ENCODE results near the gene CHRDL1.

CHRDL1 gene

GRCh38 chrX:110699109-110699508 is 96.5 kb downstream of the CHRDL1 start:
- H3K27me3 ChIP-seq (ENCODE audit: control insufficient read depth, insufficient read depth, low read length), result peaks cover 8% of the 10 kb centered on the region; the same call in 1 of the 2 replicates
- no peak overlapping the region for H3K4me3 ChIP-seq (ENCODE audit: low read depth, low read length)
- H3K9me3 ChIP-seq (ENCODE audit: control insufficient read depth, insufficient read depth, low read depth, low read length), result no peaks in the 10 kb centered on the region
- no peaks in the 10 kb centered on the region for H3K36me3 ChIP-seq (ENCODE audit: control insufficient read depth, insufficient read depth, low read length)
- no peaks in the 10 kb centered on the region for H3K4me1 ChIP-seq (ENCODE audit: control insufficient read depth, insufficient read depth, low read length)
- no peak overlapping the region; the same call in 1 of the 2 replicates for H3K27ac ChIP-seq (ENCODE audit: low read depth, low read length)
- H3K9ac ChIP-seq (ENCODE audit: low read length), result no peak overlapping the region

GRCh38 chrX:110698696-110699095 is 96.9 kb downstream of the CHRDL1 start:
- Histone ChIP-seq H3K9me3 (ENCODE audit: control insufficient read depth, insufficient read depth, low read depth, low read length) (no peaks in the 10 kb centered on the region), H3K27ac (ENCODE audit: low read depth, low read length) (no peak overlapping the region; the same call in 1 of the 2 replicates), H3K4me3 (ENCODE audit: low read depth, low read length) (no peak overlapping the region), H3K36me3 (ENCODE audit: control insufficient read depth, insufficient read depth, low read length) (no peaks in the 10 kb centered on the region), H3K27me3 (ENCODE audit: control insufficient read depth, insufficient read depth, low read length) (peaks cover 12% of the 10 kb centered on the region; the same call in 1 of the 2 replicates), H3K9ac (ENCODE audit: low read length) (no peak overlapping the region), H3K4me1 (ENCODE audit: control insufficient read depth, insufficient read depth, low read length) (no peaks in the 10 kb centered on the region)

GRCh38 chrX:110692866-110693265 is 102.8 kb downstream of the CHRDL1 start:
- Histone ChIP-seq H3K27ac (ENCODE audit: low read depth, low read length) (no peak overlapping the region), H3K4me1 (ENCODE audit: control insufficient read depth, insufficient read depth, low read length) (no peaks in the 10 kb centered on the region; the same call in 1 of the 2 replicates), H3K27me3 (ENCODE audit: control insufficient read depth, insufficient read depth, low read length) (peaks cover 5% of the 10 kb centered on the region; the same call in 1 of the 2 replicates), H3K9me3 (ENCODE audit: control insufficient read depth, insufficient read depth, low read depth, low read length) (no peaks in the 10 kb centered on the region), H3K4me3 (ENCODE audit: low read depth, low read length) (no peak overlapping the region), H3K36me3 (ENCODE audit: control insufficient read depth, insufficient read depth, low read length) (no peaks in the 10 kb centered on the region), H3K9ac (ENCODE audit: low read length) (no peak overlapping the region)

GRCh38 chrX:110691446-110691845 is 104.2 kb downstream of the CHRDL1 start:
- Histone ChIP-seq H3K4me1 (ENCODE audit: control insufficient read depth, insufficient read depth, low read length) (no peaks in the 10 kb centered on the region; the same call in 1 of the 2 replicates), H3K9ac (ENCODE audit: low read length) (no peak overlapping the region), H3K9me3 (ENCODE audit: control insufficient read depth, insufficient read depth, low read depth, low read length) (no peaks in the 10 kb centered on the region), H3K4me3 (ENCODE audit: low read depth, low read length) (no peak overlapping the region), H3K27ac (ENCODE audit: low read depth, low read length) (no peak overlapping the region), H3K27me3 (ENCODE audit: control insufficient read depth, insufficient read depth, low read length) (peaks cover 5% of the 10 kb centered on the region; the same call in 1 of the 2 replicates), H3K36me3 (ENCODE audit: control insufficient read depth, insufficient read depth, low read length) (no peaks in the 10 kb centered on the region)

- H3K4me1 ChIP-seq (ENCODE audit: control insufficient read depth, insufficient read depth, low read length), result peaks cover 25% of the 10 kb centered on the region
- H3K4me3 ChIP-seq (ENCODE audit: low read depth, low read length), result no peak overlapping the region
- H3K9ac ChIP-seq (ENCODE audit: low read length), result no peak overlapping the region
- H3K9me3 ChIP-seq (ENCODE audit: control insufficient read depth, insufficient read depth, low read depth, low read length), result no peaks in the 10 kb centered on the region
- H3K27me3 ChIP-seq (ENCODE audit: control insufficient read depth, insufficient read depth, low read length), result no peaks in the 10 kb centered on the region; the same call in 1 of the 2 replicates
- H3K36me3 ChIP-seq (ENCODE audit: control insufficient read depth, insufficient read depth, low read length), result no peaks in the 10 kb centered on the region
- no peak overlapping the region for H3K27ac ChIP-seq (ENCODE audit: low read depth, low read length)
These were observed 111.0 kb downstream of the CHRDL1 start for GRCh38 chrX:110684653-110685052.

GRCh38 chrX:110683925-110684324 is 111.7 kb downstream of the CHRDL1 start:
- H3K27me3 ChIP-seq (ENCODE audit: control insufficient read depth, insufficient read depth, low read length), result no peaks in the 10 kb centered on the region; the same call in 1 of the 2 replicates

GRCh38 chrX:110678591-110678990 is 117.0 kb downstream of the CHRDL1 start:
- no peak overlapping the region for H3K9ac ChIP-seq (ENCODE audit: low read length)
- peaks cover 15% of the 10 kb centered on the region for H3K4me1 ChIP-seq (ENCODE audit: control insufficient read depth, insufficient read depth, low read length)
- no peaks in the 10 kb centered on the region for H3K9me3 ChIP-seq (ENCODE audit: control insufficient read depth, insufficient read depth, low read depth, low read length)
- no peaks in the 10 kb centered on the region for H3K36me3 ChIP-seq (ENCODE audit: control insufficient read depth, insufficient read depth, low read length)
- no peaks in the 10 kb centered on the region; the same call in 1 of the 2 replicates for H3K27me3 ChIP-seq (ENCODE audit: control insufficient read depth, insufficient read depth, low read length)
- H3K27ac ChIP-seq (ENCODE audit: low read depth, low read length), result no peak overlapping the region
- H3K4me3 ChIP-seq (ENCODE audit: low read depth, low read length), result no peak overlapping the region

More at GRCh38 chrX:110683925-110684324, 111.7 kb downstream of the CHRDL1 start:
- no peaks in the 10 kb centered on the region for H3K36me3 ChIP-seq (ENCODE audit: control insufficient read depth, insufficient read depth, low read length)
- H3K27ac ChIP-seq (ENCODE audit: low read depth, low read length), result no peak overlapping the region
- H3K9ac ChIP-seq (ENCODE audit: low read length), result no peak overlapping the region
- peaks cover 25% of the 10 kb centered on the region for H3K4me1 ChIP-seq (ENCODE audit: control insufficient read depth, insufficient read depth, low read length)
- no peak overlapping the region for H3K4me3 ChIP-seq (ENCODE audit: low read depth, low read length)
- H3K9me3 ChIP-seq (ENCODE audit: control insufficient read depth, insufficient read depth, low read depth, low read length), result no peaks in the 10 kb centered on the region

GRCh38 chrX:110675886-110676285 is 119.7 kb downstream of the CHRDL1 start:
- Histone ChIP-seq H3K9me3 (ENCODE audit: control insufficient read depth, insufficient read depth, low read depth, low read length) (no peaks in the 10 kb centered on the region), H3K27me3 (ENCODE audit: control insufficient read depth, insufficient read depth, low read length) (no peaks in the 10 kb centered on the region; the same call in 1 of the 2 replicates), H3K27ac (ENCODE audit: low read depth, low read length) (no peak overlapping the region), H3K4me3 (ENCODE audit: low read depth, low read length) (no peak overlapping the region), H3K9ac (ENCODE audit: low read length) (no peak overlapping the region), H3K4me1 (ENCODE audit: control insufficient read depth, insufficient read depth, low read length) (peaks cover 2% of the 10 kb centered on the region; the same call in 1 of the 2 replicates), H3K36me3 (ENCODE audit: control insufficient read depth, insufficient read depth, low read length) (no peaks in the 10 kb centered on the region)

GRCh38 chrX:110671068-110671803 is 124.4 kb downstream of the CHRDL1 start:
- no peaks in the 10 kb centered on the region; the same call in 1 of the 2 replicates for H3K27me3 ChIP-seq (ENCODE audit: control insufficient read depth, insufficient read depth, low read length)
- H3K4me1 ChIP-seq (ENCODE audit: control insufficient read depth, insufficient read depth, low read length), result peaks cover 16% of the 10 kb centered on the region
- H3K27ac ChIP-seq (ENCODE audit: low read depth, low read length), result no peak overlapping the region
- H3K4me3 ChIP-seq (ENCODE audit: low read depth, low read length), result no peak overlapping the region
- no peak overlapping the region for H3K9ac ChIP-seq (ENCODE audit: low read length)
- H3K36me3 ChIP-seq (ENCODE audit: control insufficient read depth, insufficient read depth, low read length), result no peaks in the 10 kb centered on the region
- no peaks in the 10 kb centered on the region for H3K9me3 ChIP-seq (ENCODE audit: control insufficient read depth, insufficient read depth, low read depth, low read length)

GRCh38 chrX:110669572-110669971 is 126.0 kb downstream of the CHRDL1 start:
- no peak overlapping the region for H3K9ac ChIP-seq (ENCODE audit: low read length)
- H3K4me1 ChIP-seq (ENCODE audit: control insufficient read depth, insufficient read depth, low read length), result peaks cover 22% of the 10 kb centered on the region
- H3K9me3 ChIP-seq (ENCODE audit: control insufficient read depth, insufficient read depth, low read depth, low read length), result no peaks in the 10 kb centered on the region
- H3K36me3 ChIP-seq (ENCODE audit: control insufficient read depth, insufficient read depth, low read length), result no peaks in the 10 kb centered on the region
- no peak overlapping the region for H3K4me3 ChIP-seq (ENCODE audit: low read depth, low read length)
- H3K27ac ChIP-seq (ENCODE audit: low read depth, low read length), result no peak overlapping the region
- H3K27me3 ChIP-seq (ENCODE audit: control insufficient read depth, insufficient read depth, low read length), result no peaks in the 10 kb centered on the region; the same call in 1 of the 2 replicates

GRCh38 chrX:110667706-110668105 is 127.9 kb downstream of the CHRDL1 start:
- Histone ChIP-seq H3K4me1 (ENCODE audit: control insufficient read depth, insufficient read depth, low read length) (peaks cover 22% of the 10 kb centered on the region), H3K9me3 (ENCODE audit: control insufficient read depth, insufficient read depth, low read depth, low read length) (no peaks in the 10 kb centered on the region), H3K36me3 (ENCODE audit: control insufficient read depth, insufficient read depth, low read length) (no peaks in the 10 kb centered on the region), H3K4me3 (ENCODE audit: low read depth, low read length) (no peak overlapping the region), H3K27ac (ENCODE audit: low read depth, low read length) (peak overlapping the region; percentile 27; the same call in 1 of the 2 replicates), H3K9ac (ENCODE audit: low read length) (peak overlapping the region; percentile 47), H3K27me3 (ENCODE audit: control insufficient read depth, insufficient read depth, low read length) (no peaks in the 10 kb centered on the region; the same call in 1 of the 2 replicates)

All from HUES6 (cell line).